Bronchial epithelial cell (primary cell): ENCODE data around the gene APCDD1L. TPM values are rescaled to one million over a fixed set of nuclear protein-coding genes. Genes with fewer than 3 reads are reported as not detected.

Experiments
- DNase-seq: peaks from one replicate; pipeline ENCODE4 v3.0.0-alpha.2; 2010; ENCODE audit warnings: low read depth
- FAIRE-seq: peaks from 2 replicates; lab custom pipeline; 2011; peaks lifted over from hg19 to GRCh38; lab: Jason Lieb, UNC
- H3K27me3 ChIP-seq: 2 replicates; pipeline ENCODE4 v1.5.1; 2011; ENCODE audit warnings: low read length; ENCODE audit not compliant: control insufficient read depth, insufficient read depth
- H3K36me3 ChIP-seq: 2 replicates; pipeline ENCODE4 v1.5.1; 2011; ENCODE audit warnings: low read length; ENCODE audit not compliant: control insufficient read depth, insufficient read depth
- H3K4me3 ChIP-seq: 2 replicates; pipeline ENCODE4 v1.5.1; 2011; ENCODE audit warnings: mild to moderate bottlenecking, low read depth, low read length, control low read depth
- CTCF ChIP-seq: IDR thresholded peaks from 2 replicates; pipeline ENCODE4 v1.5.1; 2011; ENCODE audit warnings: mild to moderate bottlenecking, moderate library complexity, low read length, control low read depth, inconsistent platforms; ENCODE audit not compliant: insufficient read depth, severe bottlenecking
- total RNA-seq: library from RNA; depleted of rRNA; stranded (reverse); fragments of >200 nt; gene quantifications from 2 replicates; pipeline ENCODE4 v1.2.1, GENCODE V29; 2014

APCDD1L gene
- total RNA-seq, 1 donor from 2014 or later: under 0.01 TPM

DNA sequence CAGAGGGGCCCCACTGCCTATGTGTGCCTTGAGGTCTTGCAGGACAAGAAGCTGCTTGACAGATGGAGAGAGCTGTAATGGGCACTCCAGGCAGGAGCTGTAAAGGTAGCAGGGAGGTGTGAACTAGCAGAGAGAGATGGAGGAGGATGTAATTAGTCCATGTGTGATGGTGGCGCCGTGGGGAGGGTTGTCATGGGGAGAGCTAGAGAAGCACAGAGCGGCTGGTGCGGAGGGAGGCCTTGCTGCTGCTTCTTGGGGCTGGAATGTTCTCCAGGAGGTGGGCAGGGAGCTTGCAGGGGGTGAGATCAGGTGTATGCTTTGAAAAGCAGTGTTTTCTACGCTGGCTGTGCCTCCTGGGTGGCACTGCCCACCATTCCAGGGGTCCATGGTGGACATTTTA, 32.1 kb downstream of the APCDD1L start:
- no peak for FAIRE-seq
- H3K36me3 ChIP-seq: no peaks in the 10 kb centered on the region
- no peaks in the 10 kb centered on the region for H3K27me3 ChIP-seq
- no peak for TF ChIP-seq CTCF
- no peak overlapping the region for H3K4me3 ChIP-seq
- no peak for DNase-seq

- no peak for TF ChIP-seq CTCF
- no peak for DNase-seq
- H3K4me3 ChIP-seq: no peak overlapping the region
- FAIRE-seq: no peak
- no peaks in the 10 kb centered on the region for H3K36me3 ChIP-seq
- no peaks in the 10 kb centered on the region for H3K27me3 ChIP-seq
Observed at GRCh38 chr20:58482416-58482815, 32.8 kb downstream of the APCDD1L start.

DNA sequence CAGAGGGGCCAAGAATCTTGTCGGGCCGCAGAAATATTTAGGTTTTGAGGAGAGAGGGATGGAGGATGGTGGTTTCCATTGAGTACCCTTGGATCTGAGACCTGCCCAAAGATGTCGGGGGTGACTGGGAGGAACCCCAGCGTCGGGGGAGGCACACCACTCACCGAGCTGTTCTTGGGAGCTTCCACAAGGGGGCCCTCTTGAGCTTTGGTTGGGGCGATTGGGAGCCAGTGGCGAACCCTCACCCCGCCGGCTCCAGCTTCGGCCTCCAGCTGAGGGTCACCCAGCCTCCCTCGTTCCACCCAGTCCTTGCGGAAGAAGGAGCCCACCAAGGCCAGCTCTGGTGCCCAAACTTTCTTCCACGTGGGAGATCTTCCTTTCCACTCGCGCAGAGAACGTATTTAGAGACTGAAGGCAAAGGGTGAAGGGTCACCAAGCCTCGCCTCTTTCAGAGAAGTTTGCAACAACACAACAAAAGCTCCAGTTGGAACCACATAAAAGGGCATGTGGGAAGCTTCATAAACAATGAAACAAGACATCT, 33.6 kb downstream of the APCDD1L start:
- H3K27me3 ChIP-seq: no peaks in the 10 kb centered on the region
- peak; percentile 89 for TF ChIP-seq CTCF
- no peak overlapping the region for H3K4me3 ChIP-seq
- DNase-seq: peak; percentile 23
- no peaks in the 10 kb centered on the region for H3K36me3 ChIP-seq
- FAIRE-seq: no peak

- DNase-seq: no peak
- no peak for TF ChIP-seq CTCF
- FAIRE-seq: no peak
Observed at GRCh38 chr20:58480551-58481336, 34.5 kb downstream of the APCDD1L start.

GRCh38 chr20:58479726-58480440, 35.3 kb downstream of the APCDD1L start:
- no peak overlapping the region for H3K4me3 ChIP-seq
- FAIRE-seq (no peak), DNase-seq (no peak)
- no peaks in the 10 kb centered on the region for H3K36me3 ChIP-seq
- no peaks in the 10 kb centered on the region for H3K27me3 ChIP-seq
- TF ChIP-seq CTCF: no peak

More at GRCh38 chr20:58480551-58481336, 34.5 kb downstream of the APCDD1L start:
- no peaks in the 10 kb centered on the region for H3K36me3 ChIP-seq
- H3K27me3 ChIP-seq: no peaks in the 10 kb centered on the region
- H3K4me3 ChIP-seq: no peak overlapping the region
